Subcutaneous adipose tissue (tissue), 4 donors: ENCODE data around the gene VMP1. TPM values are rescaled to one million over a fixed set of nuclear protein-coding genes. Genes with fewer than 3 reads are reported as not detected.

Experiments
- total RNA-seq, 4 donors: library from RNA; depleted of rRNA; stranded (reverse); fragments of >200 nt; gene quantifications; one replicate each; pipeline ENCODE4 v1.1.0, GENCODE V29; 2016
- TF ChIP-seq, protein P1 (sequence below): fragments of 450-650 bp; IDR thresholded peaks from one replicate; pipeline ENCODE4 v1.5.1; 2016; ENCODE audit warnings: low read depth, mild to moderate bottlenecking, control low read depth, antibody characterized with exemption, moderate library complexity

The VMP1 gene
- total RNA-seq, 4 donors from 2014 or later: 94.2 to 332 (median 246) TPM

DNA sequence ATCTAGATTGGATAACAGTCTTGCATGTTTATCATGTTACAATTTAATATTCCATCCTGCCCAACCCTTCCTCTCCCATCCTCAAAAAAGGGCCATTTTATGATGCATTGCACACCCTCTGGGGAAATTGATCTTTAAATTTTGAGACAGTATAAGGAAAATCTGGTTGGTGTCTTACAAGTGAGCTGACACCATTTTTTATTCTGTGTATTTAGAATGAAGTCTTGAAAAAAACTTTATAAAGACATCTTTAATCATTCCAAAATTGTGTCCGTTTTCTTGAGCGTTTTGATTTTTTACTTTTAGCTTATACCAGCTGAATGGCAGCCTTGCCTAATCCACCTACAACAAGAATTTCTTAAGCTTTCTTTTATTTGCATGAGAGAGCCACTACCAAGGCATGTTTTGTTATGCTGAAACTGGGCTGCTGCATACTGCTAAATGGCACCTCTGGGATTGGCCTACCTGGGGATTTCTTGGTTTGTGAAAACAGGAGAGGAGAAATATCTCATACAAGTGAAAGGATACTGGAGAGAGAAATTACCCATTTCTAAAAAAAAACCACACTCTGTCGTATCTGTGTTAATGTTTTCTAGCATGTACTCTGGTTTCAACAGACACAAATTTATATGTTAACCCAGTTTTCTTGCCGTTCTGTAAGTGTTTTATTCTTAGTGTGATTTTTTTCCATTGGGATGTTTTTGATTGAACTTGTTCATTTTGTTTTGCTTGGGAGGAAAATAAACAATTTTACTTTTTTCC, 133.1 kb downstream of the VMP1 start:
- TF ChIP-seq, protein P1, sequence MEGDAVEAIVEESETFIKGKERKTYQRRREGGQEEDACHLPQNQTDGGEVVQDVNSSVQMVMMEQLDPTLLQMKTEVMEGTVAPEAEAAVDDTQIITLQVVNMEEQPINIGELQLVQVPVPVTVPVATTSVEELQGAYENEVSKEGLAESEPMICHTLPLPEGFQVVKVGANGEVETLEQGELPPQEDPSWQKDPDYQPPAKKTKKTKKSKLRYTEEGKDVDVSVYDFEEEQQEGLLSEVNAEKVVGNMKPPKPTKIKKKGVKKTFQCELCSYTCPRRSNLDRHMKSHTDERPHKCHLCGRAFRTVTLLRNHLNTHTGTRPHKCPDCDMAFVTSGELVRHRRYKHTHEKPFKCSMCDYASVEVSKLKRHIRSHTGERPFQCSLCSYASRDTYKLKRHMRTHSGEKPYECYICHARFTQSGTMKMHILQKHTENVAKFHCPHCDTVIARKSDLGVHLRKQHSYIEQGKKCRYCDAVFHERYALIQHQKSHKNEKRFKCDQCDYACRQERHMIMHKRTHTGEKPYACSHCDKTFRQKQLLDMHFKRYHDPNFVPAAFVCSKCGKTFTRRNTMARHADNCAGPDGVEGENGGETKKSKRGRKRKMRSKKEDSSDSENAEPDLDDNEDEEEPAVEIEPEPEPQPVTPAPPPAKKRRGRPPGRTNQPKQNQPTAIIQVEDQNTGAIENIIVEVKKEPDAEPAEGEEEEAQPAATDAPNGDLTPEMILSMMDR: no peak

DNA sequence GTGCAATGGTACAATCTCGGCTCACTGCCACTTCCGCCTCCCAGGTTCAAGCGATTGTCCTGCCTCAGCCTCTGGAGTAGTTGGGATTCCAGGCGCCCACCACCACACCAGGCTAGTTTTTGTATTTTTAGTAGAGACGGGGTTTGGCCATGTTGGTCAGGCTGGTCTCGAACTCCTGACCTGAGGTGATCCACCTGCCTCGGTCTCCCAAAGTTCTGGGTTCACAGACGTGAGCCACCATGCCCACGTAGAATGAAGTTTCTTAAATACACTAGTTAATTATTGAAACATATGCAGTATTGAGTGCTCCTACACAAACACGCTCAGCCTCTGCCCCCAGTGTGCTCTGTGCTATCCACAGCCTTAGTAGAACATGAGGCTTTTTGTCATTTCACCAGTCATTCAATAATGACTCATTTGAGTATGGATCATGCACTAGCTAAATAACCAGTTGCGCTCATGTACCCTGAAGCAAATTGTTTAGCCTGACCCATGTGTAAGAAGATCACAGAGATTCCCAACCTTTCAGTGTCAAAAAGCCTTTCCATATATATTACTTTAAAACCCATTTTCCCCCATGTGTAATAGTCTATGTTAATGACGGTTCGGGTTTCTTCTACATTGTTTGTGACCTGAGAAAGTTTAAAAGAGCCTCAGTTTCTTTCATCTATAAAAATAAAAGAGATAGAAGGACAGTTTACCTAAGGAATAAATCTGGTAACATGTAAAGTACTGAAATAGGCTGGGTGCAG, 135.6 kb downstream of the VMP1 start:
- TF ChIP-seq, protein P1: no peak

DNA sequence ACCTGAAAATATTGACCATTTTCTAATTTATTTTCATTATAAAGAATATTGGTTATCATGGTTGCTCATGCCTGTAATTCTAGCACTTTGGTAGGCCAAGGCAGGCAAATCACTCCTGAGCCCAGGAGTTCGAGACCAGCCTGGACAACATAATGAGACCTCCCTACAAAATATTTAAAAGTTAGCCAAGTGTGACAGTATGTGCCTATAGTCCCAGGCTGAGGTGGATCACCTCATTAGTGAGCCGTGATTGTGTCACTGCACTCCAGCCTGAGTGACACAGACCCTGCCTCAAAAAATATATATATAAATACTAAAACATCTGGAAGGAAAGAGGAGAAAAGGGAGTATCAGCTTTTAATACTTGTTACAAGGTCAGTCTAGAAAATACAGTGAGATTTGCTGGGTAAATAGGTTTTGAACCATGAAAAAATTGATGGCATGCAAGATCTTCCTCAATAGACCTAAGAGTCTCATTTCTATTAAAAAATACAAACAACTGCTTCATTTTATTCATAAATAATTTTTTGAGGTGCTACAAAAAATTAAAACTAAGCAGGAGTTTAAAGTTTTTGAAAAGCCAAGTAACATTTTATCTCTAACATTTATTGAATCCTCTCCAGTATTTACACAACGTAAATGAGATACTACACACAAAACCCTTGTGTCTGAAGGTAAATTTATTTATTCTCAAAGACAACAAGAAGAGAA, 137.6 kb downstream of the VMP1 start:
- TF ChIP-seq, protein P1: no peak

DNA sequence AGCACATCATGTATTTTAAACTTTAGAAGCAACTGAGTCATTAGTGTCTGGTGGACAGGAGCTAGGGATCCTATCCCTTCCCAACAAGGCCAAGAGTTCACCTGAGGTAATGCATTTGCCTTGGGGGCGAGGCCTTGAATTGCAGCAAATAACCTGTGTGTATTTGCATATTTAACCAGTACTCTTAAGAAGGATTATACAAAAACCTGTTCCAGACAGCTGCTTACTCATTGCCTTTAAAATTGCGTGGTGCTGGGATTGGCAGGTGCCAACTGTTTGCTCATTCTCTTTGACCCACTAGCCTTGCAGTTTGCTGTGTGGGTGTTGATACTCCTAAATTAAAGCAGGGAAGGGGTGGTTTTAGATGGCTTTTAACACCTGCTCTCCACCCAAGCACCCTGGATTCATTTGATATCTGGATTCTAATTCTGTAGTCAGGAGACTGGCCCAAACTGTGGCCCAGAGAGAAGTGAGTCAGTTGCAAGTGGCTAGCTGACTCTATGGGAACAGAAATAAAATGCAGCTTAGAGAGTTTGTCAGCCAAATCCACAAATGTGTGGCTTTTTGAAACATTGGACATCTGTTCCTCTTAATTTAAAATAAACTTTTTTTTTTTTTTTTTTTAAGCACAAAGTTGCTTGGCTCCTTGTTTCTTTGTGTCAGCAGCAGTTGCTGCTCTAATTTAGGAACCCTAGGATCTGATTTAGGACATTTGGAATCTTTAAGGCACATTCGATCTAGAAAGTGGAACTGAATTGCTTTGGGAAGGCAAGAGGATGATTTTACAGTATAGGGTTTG, 138.3 kb downstream of the VMP1 start:
- TF ChIP-seq, protein P1: peak; percentile 28

DNA sequence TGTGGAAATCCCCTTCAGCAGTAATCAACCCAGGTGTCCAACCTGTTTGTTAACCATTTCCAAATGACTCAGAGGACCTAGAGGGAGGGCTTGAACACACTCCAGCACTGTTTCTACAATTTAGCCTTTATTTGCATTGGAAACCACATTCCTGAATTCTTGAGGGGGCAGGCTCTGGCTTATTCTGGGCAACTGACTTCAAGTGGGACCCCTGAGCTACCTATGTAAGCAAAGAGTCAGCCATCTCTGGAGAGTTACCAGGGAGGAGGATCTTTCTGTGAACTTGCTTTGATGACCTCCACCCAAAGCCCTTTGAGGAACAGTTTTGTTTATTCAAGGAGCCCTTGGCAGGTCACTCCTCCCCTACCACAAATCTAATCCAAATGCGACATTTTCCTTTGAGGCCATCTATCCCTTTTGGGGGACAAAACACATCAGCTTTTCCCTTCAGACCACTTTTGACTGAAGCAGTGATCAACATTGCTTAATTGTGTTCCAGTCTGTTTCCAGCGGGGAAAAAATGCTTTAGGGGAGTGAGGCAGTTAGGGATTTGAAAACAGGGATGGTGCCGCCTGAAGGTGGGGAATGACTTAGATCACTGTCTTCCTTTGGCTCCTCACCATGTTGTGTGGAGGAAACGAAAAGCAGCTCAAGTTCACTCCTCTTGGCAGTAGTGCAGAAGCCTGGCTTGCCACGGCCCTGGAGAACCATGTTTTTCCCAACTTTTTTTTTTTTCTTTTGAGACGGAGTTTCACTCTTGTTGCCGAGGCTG, 139.1 kb downstream of the VMP1 start:
- TF ChIP-seq, protein P1: peak; percentile 22

DNA sequence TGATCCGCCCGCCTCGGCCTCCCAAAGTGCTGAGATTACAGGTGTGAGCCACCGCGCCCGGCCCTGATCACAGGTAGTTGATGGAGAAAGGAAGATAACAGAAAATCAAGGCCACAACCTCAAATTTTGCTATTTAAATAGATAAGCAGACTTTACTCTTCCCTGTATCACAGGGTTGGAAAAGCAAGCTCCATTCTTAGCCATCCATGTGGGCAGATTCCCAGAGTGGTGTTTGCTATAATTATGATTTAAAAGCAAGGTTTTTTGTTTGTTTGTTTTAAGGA, 140.9 kb downstream of the VMP1 start:
- TF ChIP-seq, protein P1: no peak
